ENCODE results near the gene SUGP2. TPM values are rescaled to one million over a fixed set of nuclear protein-coding genes. Genes with fewer than 3 reads are reported as not detected.

Gene SUGP2
- total and polyA plus RNA-seq, 2 experiments from 2014 or later = 28.8 to 29.7 TPM

DNA sequence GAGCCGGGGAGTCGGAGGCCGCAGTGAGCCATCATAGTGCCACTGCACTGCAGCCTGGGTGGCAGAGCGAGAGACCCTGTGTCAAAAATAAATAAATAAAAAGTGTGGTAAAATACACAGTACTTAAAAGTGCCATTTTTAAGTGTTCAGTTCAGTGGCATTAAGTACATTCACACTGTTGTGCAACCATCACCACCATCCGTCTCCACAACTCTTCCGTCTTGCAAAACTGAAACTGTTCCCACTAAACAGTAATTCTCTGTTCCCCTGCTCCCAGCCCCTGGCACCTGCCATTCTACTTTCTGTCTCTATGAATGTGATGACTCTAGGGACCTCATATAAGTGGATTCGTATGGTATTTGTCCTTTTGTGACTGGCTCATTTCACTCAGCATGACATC lies 43.8 kb upstream of the SUGP2 start:
- no peaks in the 10 kb centered on the region for H3K4me1 ChIP-seq (ENCODE audit: insufficient read depth)
- DNase-seq = no peak
- H3K4me3 ChIP-seq = no peak overlapping the region
- WGBS, 2 experiments (ENCODE audit: low coverage in 1 of 2, low lambda C conversion rate in 2 of 2, missing lambda C conversion rate in 2 of 2) = 92 to 93% methylated on average over 7 of the region's 7 CpGs
- no peak for TF ChIP-seq EZH2phosphoT487 (IDR thresholded peaks at IDR 0.05; ENCODE audit: insufficient read depth, low read depth)
- TF ChIP-seq EZH2 (IDR thresholded peaks at IDR 0.05; ENCODE audit: insufficient read depth, poor library complexity, severe bottlenecking) = no peak
- no peaks in the 10 kb centered on the region for H4K20me1 ChIP-seq (ENCODE audit: insufficient read depth)
- no peaks in the 10 kb centered on the region for H3K9me2 ChIP-seq (ENCODE audit: insufficient read depth)
- in situ Hi-C loops (cut with MboI) = no loop called here
- H3K9ac ChIP-seq = no peak overlapping the region
- no peaks in the 10 kb centered on the region for H3K79me2 ChIP-seq (ENCODE audit: insufficient read depth)
- H3K9me3 ChIP-seq (ENCODE audit: low read depth) = no peaks in the 10 kb centered on the region
- no peak overlapping the region for H2AFZ ChIP-seq
- H3F3A ChIP-seq (ENCODE audit: insufficient read depth) = no peaks in the 10 kb centered on the region
- H3K4me2 ChIP-seq (ENCODE audit: unreplicated experiment) = no peak overlapping the region
- H3K27me3 ChIP-seq (replicated peaks; ENCODE audit: insufficient read depth) = no peaks in the 10 kb centered on the region
- no peaks in the 10 kb centered on the region for H3K36me3 ChIP-seq (ENCODE audit: low read depth)
- no peak overlapping the region for H3K27ac ChIP-seq

DNA sequence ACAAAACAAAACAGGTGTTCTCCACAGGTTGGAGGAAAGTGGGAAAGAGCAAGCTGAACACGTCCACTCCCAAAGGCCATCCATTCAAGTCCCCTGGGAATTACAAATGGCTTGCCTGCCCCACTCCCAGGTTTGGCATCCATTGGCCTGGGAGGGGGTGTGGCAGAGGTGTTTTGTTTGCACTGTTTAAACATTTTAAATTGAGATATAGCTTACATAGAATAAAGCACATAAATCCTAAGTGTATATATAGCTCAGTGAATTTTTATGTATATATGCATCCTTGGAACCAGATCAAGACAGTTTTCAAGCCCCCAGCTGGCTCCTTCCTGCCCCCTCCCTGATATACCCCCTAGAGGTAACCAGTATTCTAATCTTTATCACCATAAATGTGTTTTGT lies 43.2 kb upstream of the SUGP2 start:
- Histone ChIP-seq H4K20me1 (ENCODE audit: insufficient read depth) (no peaks in the 10 kb centered on the region), H3K36me3 (ENCODE audit: low read depth) (no peaks in the 10 kb centered on the region), H3K9me3 (ENCODE audit: low read depth) (no peaks in the 10 kb centered on the region), H2AFZ (no peak overlapping the region), H3K4me1 (ENCODE audit: insufficient read depth) (no peaks in the 10 kb centered on the region), H3F3A (ENCODE audit: insufficient read depth) (no peaks in the 10 kb centered on the region), H3K9me2 (ENCODE audit: insufficient read depth) (no peaks in the 10 kb centered on the region), H3K9ac (no peak overlapping the region), H3K79me2 (ENCODE audit: insufficient read depth) (no peaks in the 10 kb centered on the region), H3K27ac (no peak overlapping the region), H3K27me3 (replicated peaks; ENCODE audit: insufficient read depth) (no peaks in the 10 kb centered on the region), H3K4me3 (no peak overlapping the region), H3K4me2 (ENCODE audit: unreplicated experiment) (no peak overlapping the region)
- WGBS, 2 experiments (ENCODE audit: low coverage in 1 of 2, low lambda C conversion rate in 2 of 2, missing lambda C conversion rate in 2 of 2) = 57 to 68% methylated on average over 1 of the region's 1 CpG
- TF ChIP-seq EZH2 (IDR thresholded peaks at IDR 0.05; ENCODE audit: insufficient read depth, poor library complexity, severe bottlenecking) = no peak
- no peak for TF ChIP-seq EZH2phosphoT487 (IDR thresholded peaks at IDR 0.05; ENCODE audit: insufficient read depth, low read depth)
- in situ Hi-C loops (cut with MboI) = no loop called here
- DNase-seq = no peak

DNA sequence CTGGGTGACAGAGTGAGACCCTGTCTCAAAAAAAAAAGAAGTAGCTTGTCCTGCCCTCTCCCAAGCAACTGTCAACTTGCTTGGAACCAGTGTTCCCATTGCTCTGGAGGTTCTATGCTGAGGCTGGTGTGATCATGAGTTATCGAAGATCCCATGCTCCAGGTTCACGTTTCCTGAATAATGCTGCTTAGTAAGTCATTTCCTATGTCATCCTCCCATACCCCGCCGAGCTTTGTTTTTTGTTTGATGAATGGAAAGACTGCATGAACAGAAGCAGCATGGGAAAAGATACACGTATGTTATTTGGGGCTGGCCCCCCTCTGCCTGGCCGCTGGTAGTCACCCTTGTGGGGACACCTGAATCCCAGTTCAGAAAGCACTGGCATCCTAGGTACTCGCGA lies 41.8 kb upstream of the SUGP2 start:
- in situ Hi-C loops (cut with MboI) = no loop called here
- 86 to 91% methylated on average over 8 of the region's 8 CpGs for WGBS, 2 experiments (ENCODE audit: low coverage in 1 of 2, low lambda C conversion rate in 2 of 2, missing lambda C conversion rate in 2 of 2)
- no peaks in the 10 kb centered on the region for H3F3A ChIP-seq (ENCODE audit: insufficient read depth)
- TF ChIP-seq EZH2phosphoT487 (IDR thresholded peaks at IDR 0.05; ENCODE audit: insufficient read depth, low read depth) (no peak), EZH2 (IDR thresholded peaks at IDR 0.05; ENCODE audit: insufficient read depth, poor library complexity, severe bottlenecking) (no peak)
- DNase-seq = no peak
- no peaks in the 10 kb centered on the region for H3K9me2 ChIP-seq (ENCODE audit: insufficient read depth)
- no peak overlapping the region for H3K27ac ChIP-seq
- no peak overlapping the region for H3K9ac ChIP-seq
- no peak overlapping the region for H3K4me2 ChIP-seq (ENCODE audit: unreplicated experiment)
- H4K20me1 ChIP-seq (ENCODE audit: insufficient read depth) = no peaks in the 10 kb centered on the region
- no peaks in the 10 kb centered on the region for H3K9me3 ChIP-seq (ENCODE audit: low read depth)
- no peaks in the 10 kb centered on the region for H3K4me1 ChIP-seq (ENCODE audit: insufficient read depth)
- H3K36me3 ChIP-seq (ENCODE audit: low read depth) = no peaks in the 10 kb centered on the region
- no peak overlapping the region for H2AFZ ChIP-seq
- H3K27me3 ChIP-seq (replicated peaks; ENCODE audit: insufficient read depth) = no peaks in the 10 kb centered on the region
- H3K4me3 ChIP-seq = no peak overlapping the region
- H3K79me2 ChIP-seq (ENCODE audit: insufficient read depth) = no peaks in the 10 kb centered on the region

DNA sequence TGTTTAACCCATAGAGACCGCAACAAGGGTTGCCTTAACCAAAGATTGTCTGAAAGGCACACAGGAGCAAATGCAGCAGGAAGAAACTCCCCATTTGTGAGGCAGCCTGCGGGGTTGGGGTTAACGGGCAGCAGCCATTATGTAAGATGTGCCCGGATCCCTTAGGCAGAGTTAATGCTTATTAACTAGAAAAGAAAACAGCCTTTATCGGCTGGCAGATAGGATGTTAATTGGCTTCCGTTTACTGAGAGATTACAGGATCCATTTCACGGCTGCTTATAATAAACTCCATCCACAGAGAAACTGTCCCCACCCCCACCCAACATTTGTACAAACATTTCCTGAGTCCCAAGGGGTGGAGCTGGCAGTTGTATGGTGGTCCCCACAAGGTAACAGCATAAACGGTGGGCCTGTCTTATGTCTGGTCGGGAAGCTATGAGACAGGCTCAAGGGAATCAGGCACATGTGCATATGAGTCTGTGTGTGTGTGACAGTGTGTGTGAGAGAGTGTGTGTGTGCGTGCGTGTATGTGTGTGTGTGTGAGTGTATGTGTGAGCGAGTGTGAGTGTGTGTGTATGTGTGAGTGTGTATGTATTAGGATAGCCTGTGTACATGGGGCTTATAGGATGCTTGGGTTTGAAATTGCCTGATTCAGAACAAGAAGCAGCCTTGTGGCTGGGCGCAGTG lies 41.0 kb upstream of the SUGP2 start:
- H3K36me3 ChIP-seq (ENCODE audit: low read depth) = no peaks in the 10 kb centered on the region
- H3K9me2 ChIP-seq (ENCODE audit: insufficient read depth) = no peaks in the 10 kb centered on the region
- H3K4me2 ChIP-seq (ENCODE audit: unreplicated experiment) = no peak overlapping the region
- TF ChIP-seq EZH2 (IDR thresholded peaks at IDR 0.05; ENCODE audit: insufficient read depth, poor library complexity, severe bottlenecking) (no peak), EZH2phosphoT487 (IDR thresholded peaks at IDR 0.05; ENCODE audit: insufficient read depth, low read depth) (no peak)
- H2AFZ ChIP-seq = no peak overlapping the region
- no peaks in the 10 kb centered on the region for H3K79me2 ChIP-seq (ENCODE audit: insufficient read depth)
- H3K4me1 ChIP-seq (ENCODE audit: insufficient read depth) = no peaks in the 10 kb centered on the region
- H3K9me3 ChIP-seq (ENCODE audit: low read depth) = no peaks in the 10 kb centered on the region
- H3F3A ChIP-seq (ENCODE audit: insufficient read depth) = no peaks in the 10 kb centered on the region
- H3K27me3 ChIP-seq (replicated peaks; ENCODE audit: insufficient read depth) = no peaks in the 10 kb centered on the region
- in situ Hi-C loops (cut with MboI) = no loop called here
- no peak overlapping the region for H3K9ac ChIP-seq
- no peaks in the 10 kb centered on the region for H4K20me1 ChIP-seq (ENCODE audit: insufficient read depth)
- H3K27ac ChIP-seq = no peak overlapping the region
- WGBS, 2 experiments (ENCODE audit: low coverage in 1 of 2, low lambda C conversion rate in 2 of 2, missing lambda C conversion rate in 2 of 2) = 72% methylated on average over 13 of the region's 13 CpGs
- H3K4me3 ChIP-seq = no peak overlapping the region
- DNase-seq = no peak

All from GM23248 (cell line).